Neural cell (in vitro differentiated cells): ENCODE measurements around the gene IFIT5. TPM values are rescaled to one million over a fixed set of nuclear protein-coding genes. Genes with fewer than 3 reads are reported as not detected.

Experiments used
- H2AFZ ChIP-seq: fragments of 200-600, 300-800 bp; sonication (generic), shearing (Covaris generic); 2 replicates; pipeline ENCODE4 v1.6.0; 2014; ENCODE audit warnings: low read depth, mild to moderate bottlenecking, antibody characterized with exemption, low read length, moderate library complexity
- H3F3A ChIP-seq: fragments of 200-600 bp; shearing (Covaris generic); 2 replicates; pipeline ENCODE4 v1.6.1; 2016; ENCODE audit warnings: mild to moderate bottlenecking, moderate library complexity, mixed read lengths, antibody characterized with exemption, low read length; ENCODE audit not compliant: insufficient read depth, poor library complexity, severe bottlenecking
- H3K27ac ChIP-seq: fragments of 200-600, 300-800 bp; sonication (generic), shearing (Covaris generic); 2 replicates; pipeline ENCODE4 v1.5.1; 2014; ENCODE audit warnings: mild to moderate bottlenecking, low read length, moderate library complexity
- H3K27me3 ChIP-seq: fragments of 300-800, 200-600 bp; sonication (generic), shearing (Covaris generic); 2 replicates; pipeline ENCODE4 v1.6.0; 2014; ENCODE audit warnings: mild to moderate bottlenecking, low read depth, low read length, moderate library complexity; ENCODE audit not compliant: insufficient read depth
- H3K36me3 ChIP-seq: fragments of 300-800, 200-600 bp; sonication (generic), shearing (Covaris generic); 2 replicates; pipeline ENCODE4 v1.5.1; 2014; ENCODE audit warnings: mild to moderate bottlenecking, antibody characterized with exemption, low read length, moderate library complexity; ENCODE audit not compliant: insufficient read depth
- H3K4me2 ChIP-seq: fragments of 300-800, 200-600 bp; sonication (generic), shearing (Covaris generic); 2 replicates; pipeline ENCODE4 v1.6.0; 2014; ENCODE audit warnings: mild to moderate bottlenecking, low read length
- H3K4me3 ChIP-seq: fragments of 300-800, 200-600 bp; sonication (generic), shearing (Covaris generic); 2 replicates; pipeline ENCODE4 v1.5.1; 2014; ENCODE audit warnings: mild to moderate bottlenecking, low read length, moderate library complexity
- H3K79me2 ChIP-seq: fragments of 200-600 bp; shearing (Covaris generic); replicated peaks from 2 replicates; pipeline ENCODE4 v1.6.0; 2014; ENCODE audit warnings: mild to moderate bottlenecking, low read length, moderate library complexity; ENCODE audit not compliant: insufficient read depth
- H3K9ac ChIP-seq: fragments of 300-800, 200-600 bp; sonication (generic), shearing (Covaris generic); 2 replicates; pipeline ENCODE4 v1.6.1; 2016; ENCODE audit warnings: mild to moderate bottlenecking, low read length, mixed read lengths
- H3K9me2 ChIP-seq: fragments of 200-600 bp; shearing (Covaris generic); 2 replicates; pipeline ENCODE4 v1.6.1; 2016; ENCODE audit warnings: mild to moderate bottlenecking, low read length, mixed read lengths; ENCODE audit not compliant: insufficient read depth
- H3K9me3 ChIP-seq: fragments of 200-600, 300-800 bp; sonication (generic), shearing (Covaris generic); 2 replicates; pipeline ENCODE4 v1.6.1; 2016; ENCODE audit warnings: mild to moderate bottlenecking, mixed run types, low read length, moderate library complexity, mixed read lengths
- H4K20me1 ChIP-seq: fragments of 200-600 bp; shearing (Covaris generic); 2 replicates; pipeline ENCODE4 v1.6.1; 2016; ENCODE audit warnings: mild to moderate bottlenecking, mixed run types; ENCODE audit not compliant: insufficient read depth
- EP300 ChIP-seq: fragments of 450-650 bp; conservative IDR thresholded peaks from 2 replicates; pipeline ENCODE4 v1.6.1; 2014; ENCODE audit warnings: antibody characterized with exemption, mild to moderate bottlenecking, moderate library complexity; ENCODE audit not compliant: poor library complexity, severe bottlenecking
- EZH2 ChIP-seq: fragments of 200-600, 300-800 bp; shearing (Covaris generic), sonication (generic); IDR thresholded peaks from 2 replicates; pipeline ENCODE4 v1.6.1; 2014; ENCODE audit warnings: antibody characterized with exemption, low read length, borderline replicate concordance, mild to moderate bottlenecking; ENCODE audit not compliant: insufficient read depth, poor library complexity, severe bottlenecking
- MXI1 ChIP-seq: fragments of 450-650 bp; conservative IDR thresholded peaks from 2 replicates; pipeline ENCODE4 v1.6.1; 2014; ENCODE audit warnings: antibody characterized with exemption, mild to moderate bottlenecking; ENCODE audit not compliant: poor library complexity, severe bottlenecking
- POLR2AphosphoS5 ChIP-seq: IDR thresholded peaks from 2 replicates; pipeline ENCODE4 v1.6.1; 2012
- RAD21 ChIP-seq: fragments of 450-650 bp; conservative IDR thresholded peaks from 2 replicates; pipeline ENCODE4 v1.6.1; 2014; ENCODE audit warnings: antibody characterized with exemption, mild to moderate bottlenecking, moderate library complexity
- SMC3 ChIP-seq: fragments of 450-650 bp; conservative IDR thresholded peaks from 2 replicates; pipeline ENCODE4 v1.6.1; 2014; ENCODE audit warnings: antibody characterized with exemption, mild to moderate bottlenecking, moderate library complexity; ENCODE audit not compliant: poor library complexity
- TAF1 ChIP-seq: IDR thresholded peaks from 2 replicates; pipeline ENCODE4 v1.6.1; 2012; ENCODE audit warnings: low read depth
- polyA plus RNA-seq: library from polyadenylated mRNA; depleted of rRNA; stranded (reverse); fragments of >200 nt; gene quantifications from 2 replicates; pipeline ENCODE4 v1.2.3, GENCODE V29; 2014
- TF ChIP-seq, protein P1 (sequence below): fragments of 450-650 bp; IDR thresholded peaks from 2 replicates; pipeline ENCODE4 v1.5.1; 2014; ENCODE audit warnings: antibody characterized with exemption, mild to moderate bottlenecking, moderate library complexity; ENCODE audit not compliant: poor library complexity, severe bottlenecking
- TF ChIP-seq, protein P2 (sequence below): IDR thresholded peaks from 2 replicates; pipeline ENCODE4 v1.6.1; 2012; ENCODE audit warnings: borderline replicate concordance

Gene IFIT5
- polyA plus RNA-seq, 1 donor from 2014 or later: 16.3 TPM

DNA sequence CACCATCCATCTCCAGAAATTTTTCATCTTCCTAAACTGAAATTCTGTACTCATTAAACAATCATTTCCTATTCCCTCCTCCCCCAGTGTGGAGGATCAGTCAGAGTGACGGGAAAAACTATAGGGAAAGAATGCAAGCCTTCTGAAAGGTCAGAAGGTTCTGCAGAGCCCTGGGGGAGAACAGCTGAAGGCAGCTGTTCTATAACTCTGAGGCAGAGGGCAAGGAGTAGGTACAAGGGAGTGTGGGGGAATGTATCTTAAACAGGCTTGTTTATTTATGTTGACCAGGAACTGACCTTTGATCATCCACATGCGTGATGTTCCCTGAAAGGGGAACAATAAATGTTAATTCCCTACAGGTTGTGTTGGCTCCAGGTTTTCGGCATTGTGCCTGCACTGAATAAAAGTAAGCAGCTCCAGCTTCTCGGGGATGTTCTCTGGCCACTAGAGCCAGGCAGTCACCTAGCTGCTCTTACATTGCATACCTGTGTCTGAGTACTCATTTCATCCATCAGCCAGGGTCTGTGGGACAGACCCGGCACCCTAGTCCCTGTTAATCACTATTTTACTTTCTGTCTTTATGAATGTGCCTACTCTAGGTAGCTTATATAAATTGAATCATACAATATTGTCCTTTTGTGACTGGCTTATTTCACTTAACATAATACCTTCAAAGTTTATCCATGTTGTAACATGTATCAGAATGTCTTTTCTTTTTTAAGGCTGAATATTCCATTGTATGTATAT is 16.2 kb upstream of the IFIT5 start:
- no peak overlapping the region for H2AFZ ChIP-seq

DNA sequence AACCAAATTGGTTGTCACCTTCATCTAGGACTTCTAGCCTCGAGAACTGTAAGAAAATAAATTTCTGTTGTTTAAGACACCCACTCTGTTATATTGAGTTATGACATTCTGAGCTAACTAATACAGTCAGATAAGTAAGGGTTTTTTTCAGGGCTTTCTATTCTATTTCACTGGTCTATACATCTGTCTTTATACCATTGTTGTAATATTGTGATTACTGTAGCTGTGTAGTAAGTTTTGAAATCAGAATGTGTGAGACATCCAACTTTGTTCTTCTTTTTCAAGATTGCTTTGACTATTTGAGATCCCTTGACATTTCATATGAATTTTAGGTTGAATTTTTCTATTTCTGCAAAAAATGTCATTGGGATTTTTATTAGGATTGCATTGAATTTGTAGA is 14.4 kb upstream of the IFIT5 start:
- no peak overlapping the region for H3K4me3 ChIP-seq
- no peaks in the 10 kb centered on the region for H3F3A ChIP-seq

More for the DNA sequence above, 16.2 kb upstream of the IFIT5 start:
- H3K9me2 ChIP-seq: no peaks in the 10 kb centered on the region
- H3F3A ChIP-seq: no peaks in the 10 kb centered on the region
- H3K4me2 ChIP-seq: no peak overlapping the region
- H3K9me3 ChIP-seq: no peaks in the 10 kb centered on the region
- H3K36me3 ChIP-seq: no peaks in the 10 kb centered on the region
- H3K27me3 ChIP-seq: no peaks in the 10 kb centered on the region
- H3K9ac ChIP-seq: no peak overlapping the region
- no peaks in the 10 kb centered on the region for H3K79me2 ChIP-seq
- TF ChIP-seq, protein P1, sequence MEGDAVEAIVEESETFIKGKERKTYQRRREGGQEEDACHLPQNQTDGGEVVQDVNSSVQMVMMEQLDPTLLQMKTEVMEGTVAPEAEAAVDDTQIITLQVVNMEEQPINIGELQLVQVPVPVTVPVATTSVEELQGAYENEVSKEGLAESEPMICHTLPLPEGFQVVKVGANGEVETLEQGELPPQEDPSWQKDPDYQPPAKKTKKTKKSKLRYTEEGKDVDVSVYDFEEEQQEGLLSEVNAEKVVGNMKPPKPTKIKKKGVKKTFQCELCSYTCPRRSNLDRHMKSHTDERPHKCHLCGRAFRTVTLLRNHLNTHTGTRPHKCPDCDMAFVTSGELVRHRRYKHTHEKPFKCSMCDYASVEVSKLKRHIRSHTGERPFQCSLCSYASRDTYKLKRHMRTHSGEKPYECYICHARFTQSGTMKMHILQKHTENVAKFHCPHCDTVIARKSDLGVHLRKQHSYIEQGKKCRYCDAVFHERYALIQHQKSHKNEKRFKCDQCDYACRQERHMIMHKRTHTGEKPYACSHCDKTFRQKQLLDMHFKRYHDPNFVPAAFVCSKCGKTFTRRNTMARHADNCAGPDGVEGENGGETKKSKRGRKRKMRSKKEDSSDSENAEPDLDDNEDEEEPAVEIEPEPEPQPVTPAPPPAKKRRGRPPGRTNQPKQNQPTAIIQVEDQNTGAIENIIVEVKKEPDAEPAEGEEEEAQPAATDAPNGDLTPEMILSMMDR: no peak
- TF ChIP-seq TAF1: no peak
- TF ChIP-seq, protein P2, sequence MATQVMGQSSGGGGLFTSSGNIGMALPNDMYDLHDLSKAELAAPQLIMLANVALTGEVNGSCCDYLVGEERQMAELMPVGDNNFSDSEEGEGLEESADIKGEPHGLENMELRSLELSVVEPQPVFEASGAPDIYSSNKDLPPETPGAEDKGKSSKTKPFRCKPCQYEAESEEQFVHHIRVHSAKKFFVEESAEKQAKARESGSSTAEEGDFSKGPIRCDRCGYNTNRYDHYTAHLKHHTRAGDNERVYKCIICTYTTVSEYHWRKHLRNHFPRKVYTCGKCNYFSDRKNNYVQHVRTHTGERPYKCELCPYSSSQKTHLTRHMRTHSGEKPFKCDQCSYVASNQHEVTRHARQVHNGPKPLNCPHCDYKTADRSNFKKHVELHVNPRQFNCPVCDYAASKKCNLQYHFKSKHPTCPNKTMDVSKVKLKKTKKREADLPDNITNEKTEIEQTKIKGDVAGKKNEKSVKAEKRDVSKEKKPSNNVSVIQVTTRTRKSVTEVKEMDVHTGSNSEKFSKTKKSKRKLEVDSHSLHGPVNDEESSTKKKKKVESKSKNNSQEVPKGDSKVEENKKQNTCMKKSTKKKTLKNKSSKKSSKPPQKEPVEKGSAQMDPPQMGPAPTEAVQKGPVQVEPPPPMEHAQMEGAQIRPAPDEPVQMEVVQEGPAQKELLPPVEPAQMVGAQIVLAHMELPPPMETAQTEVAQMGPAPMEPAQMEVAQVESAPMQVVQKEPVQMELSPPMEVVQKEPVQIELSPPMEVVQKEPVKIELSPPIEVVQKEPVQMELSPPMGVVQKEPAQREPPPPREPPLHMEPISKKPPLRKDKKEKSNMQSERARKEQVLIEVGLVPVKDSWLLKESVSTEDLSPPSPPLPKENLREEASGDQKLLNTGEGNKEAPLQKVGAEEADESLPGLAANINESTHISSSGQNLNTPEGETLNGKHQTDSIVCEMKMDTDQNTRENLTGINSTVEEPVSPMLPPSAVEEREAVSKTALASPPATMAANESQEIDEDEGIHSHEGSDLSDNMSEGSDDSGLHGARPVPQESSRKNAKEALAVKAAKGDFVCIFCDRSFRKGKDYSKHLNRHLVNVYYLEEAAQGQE: no peak
- H3K27ac ChIP-seq: no peak overlapping the region
- H4K20me1 ChIP-seq: no peaks in the 10 kb centered on the region
- H3K4me3 ChIP-seq: no peak overlapping the region

More for the DNA sequence above, 14.4 kb upstream of the IFIT5 start:
- Histone ChIP-seq H3K9ac (no peak overlapping the region), H3K27me3 (no peaks in the 10 kb centered on the region), H3K4me2 (no peak overlapping the region), H3K79me2 (no peaks in the 10 kb centered on the region), H2AFZ (no peak overlapping the region), H3K9me2 (no peaks in the 10 kb centered on the region), H3K9me3 (no peaks in the 10 kb centered on the region), H3K36me3 (no peaks in the 10 kb centered on the region), H3K27ac (no peak overlapping the region), H4K20me1 (no peaks in the 10 kb centered on the region)
- TF ChIP-seq POLR2AphosphoS5 (no peak), EP300 (no peak), SMC3 (no peak), EZH2 (no peak), MXI1 (no peak), TAF1 (no peak), RAD21 (no peak)
- TF ChIP-seq, protein P2: no peak
- TF ChIP-seq, protein P1: no peak
